A204.1 (cell line): ENCODE measurements around the gene AP2A1.
A peak's percentile ranks its signal among the peaks of the same experiment; 100 is the strongest.
"Not testable (repeated sequence)": the region's sequence is repeated elsewhere in the genome, so short reads cannot be mapped to it uniquely, and the experiment has no call there.

Experiments used
- FAIRE-seq: peaks from 2 replicates; lab custom pipeline; 2012; peaks lifted over from hg19 to GRCh38; lab: Jason Lieb, UNC

Gene AP2A1

GRCh38 chr19:49766930-49767299 is at the start of gene AP2A1:
TSS of gene AP2A1 (plus strand) at chr19:49767001. CDS start at chr19:49767134, 133 bp downstream.
- no peak for FAIRE-seq

- peak; percentile 88 for FAIRE-seq
Measured at GRCh38 chr19:49718511-49718910, 48.3 kb upstream of the AP2A1 start.

GRCh38 chr19:49718991-49719390 is 47.8 kb upstream of the AP2A1 start:
- FAIRE-seq = no peak

- not testable (repeated sequence) for FAIRE-seq
Measured at GRCh38 chr19:49719420-49719819, 47.4 kb upstream of the AP2A1 start.

GRCh38 chr19:49727217-49728030 is 39.4 kb upstream of the AP2A1 start:
- no peak for FAIRE-seq

GRCh38 chr19:49730166-49730565 is 36.6 kb upstream of the AP2A1 start:
- no peak for FAIRE-seq

- no peak for FAIRE-seq
Measured at GRCh38 chr19:49738268-49738667, 28.5 kb upstream of the AP2A1 start.

GRCh38 chr19:49739098-49739497 is 27.7 kb upstream of the AP2A1 start:
- FAIRE-seq = no peak

GRCh38 chr19:49739933-49740332 is 26.9 kb upstream of the AP2A1 start:
- FAIRE-seq = no peak

- no peak for FAIRE-seq
Measured at GRCh38 chr19:49741210-49741844, 25.5 kb upstream of the AP2A1 start.

- FAIRE-seq = no peak
Measured at GRCh38 chr19:49744946-49745381, 21.8 kb upstream of the AP2A1 start.

- no peak for FAIRE-seq
Measured at GRCh38 chr19:49746206-49746958, 20.4 kb upstream of the AP2A1 start.

- FAIRE-seq = no peak
Measured at GRCh38 chr19:49749055-49749716, 17.6 kb upstream of the AP2A1 start.

- no peak for FAIRE-seq
Measured at GRCh38 chr19:49749771-49750170, 17.0 kb upstream of the AP2A1 start.

- no peak for FAIRE-seq
Measured at GRCh38 chr19:49752701-49753100, 14.1 kb upstream of the AP2A1 start.

- FAIRE-seq = no peak
Measured at GRCh38 chr19:49755956-49756355, 10.8 kb upstream of the AP2A1 start.

GRCh38 chr19:49758292-49758691 is 8.5 kb upstream of the AP2A1 start:
- FAIRE-seq = peak; percentile 91

GRCh38 chr19:49761249-49761624 is 5.6 kb upstream of the AP2A1 start:
- no peak for FAIRE-seq

- no peak for FAIRE-seq
Measured at GRCh38 chr19:49761625-49762311, 5.0 kb upstream of the AP2A1 start.

GRCh38 chr19:49763230-49763629 is 3.6 kb upstream of the AP2A1 start, which contains the start of gene TSKS:
TSS of gene TSKS (minus strand) at chr19:49763306. CDS start at chr19:49763247, 59 bp downstream.
- FAIRE-seq = no peak

- no peak for FAIRE-seq
Measured at GRCh38 chr19:49764341-49764740, 2.5 kb upstream of the AP2A1 start.
